ENCODE data around the gene SOHLH1. TPM values are rescaled to one million over a fixed set of nuclear protein-coding genes. Genes with fewer than 3 reads are reported as not detected.
A peak's percentile ranks its signal among the peaks of the same experiment; 100 is the strongest.

Gene SOHLH1
- total RNA-seq, 1 donor from 2014 or later, result not detected

DNA sequence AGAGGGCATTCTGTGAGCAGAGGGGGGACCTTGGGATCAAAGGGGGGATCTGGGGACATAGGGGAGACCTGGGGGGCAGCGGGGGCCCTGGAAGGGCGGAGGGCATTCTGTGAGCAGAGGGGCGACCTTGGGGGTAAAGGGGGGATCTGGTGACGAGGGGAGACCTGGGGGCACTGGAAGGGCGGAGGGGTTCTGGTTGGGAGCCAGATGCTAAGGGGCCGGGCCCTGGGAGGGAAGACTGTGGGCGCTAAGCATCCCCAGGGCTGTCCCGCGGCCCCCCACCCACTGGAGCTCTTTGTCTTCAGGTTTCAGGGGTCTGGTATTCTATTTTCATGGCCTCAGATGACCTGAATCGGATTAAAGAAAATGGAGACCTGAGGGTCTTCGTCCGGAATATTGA is 35.4 kb downstream of the SOHLH1 start:
- peaks cover 27% of the 10 kb centered on the region for H3K4me1 Mint-ChIP-seq
- no peak overlapping the region for H3K27ac Mint-ChIP-seq

DNA sequence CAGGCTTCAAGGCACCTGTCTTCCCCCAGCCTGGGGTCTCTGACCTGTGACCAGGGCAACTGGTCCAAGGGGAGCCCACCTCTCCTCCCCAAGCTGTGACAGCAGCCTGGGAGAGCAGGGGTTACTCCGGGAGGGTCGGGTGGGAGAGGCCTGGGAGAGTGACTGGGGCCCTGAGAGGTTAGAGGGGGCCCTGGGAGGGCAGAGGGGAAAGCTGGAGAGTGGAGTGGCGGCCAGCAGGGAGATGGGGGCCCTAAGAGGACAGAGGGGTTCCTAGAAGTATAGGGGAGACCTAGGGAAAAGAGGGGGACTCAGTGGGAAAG is 35.9 kb downstream of the SOHLH1 start:
- TF ChIP-seq, protein P1, sequence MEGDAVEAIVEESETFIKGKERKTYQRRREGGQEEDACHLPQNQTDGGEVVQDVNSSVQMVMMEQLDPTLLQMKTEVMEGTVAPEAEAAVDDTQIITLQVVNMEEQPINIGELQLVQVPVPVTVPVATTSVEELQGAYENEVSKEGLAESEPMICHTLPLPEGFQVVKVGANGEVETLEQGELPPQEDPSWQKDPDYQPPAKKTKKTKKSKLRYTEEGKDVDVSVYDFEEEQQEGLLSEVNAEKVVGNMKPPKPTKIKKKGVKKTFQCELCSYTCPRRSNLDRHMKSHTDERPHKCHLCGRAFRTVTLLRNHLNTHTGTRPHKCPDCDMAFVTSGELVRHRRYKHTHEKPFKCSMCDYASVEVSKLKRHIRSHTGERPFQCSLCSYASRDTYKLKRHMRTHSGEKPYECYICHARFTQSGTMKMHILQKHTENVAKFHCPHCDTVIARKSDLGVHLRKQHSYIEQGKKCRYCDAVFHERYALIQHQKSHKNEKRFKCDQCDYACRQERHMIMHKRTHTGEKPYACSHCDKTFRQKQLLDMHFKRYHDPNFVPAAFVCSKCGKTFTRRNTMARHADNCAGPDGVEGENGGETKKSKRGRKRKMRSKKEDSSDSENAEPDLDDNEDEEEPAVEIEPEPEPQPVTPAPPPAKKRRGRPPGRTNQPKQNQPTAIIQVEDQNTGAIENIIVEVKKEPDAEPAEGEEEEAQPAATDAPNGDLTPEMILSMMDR (IDR thresholded peaks at IDR 0.05; ENCODE audit: unreplicated experiment), result no peak
- no peak overlapping the region for H3K27ac Mint-ChIP-seq
- no peak for DNase-seq (ENCODE audit: low spot score in 2 of 2, unreplicated experiment in 2 of 2)
- H3K36me3 Mint-ChIP-seq, result peaks cover 1% of the 10 kb centered on the region
- no peak overlapping the region for H3K4me3 Mint-ChIP-seq
- peaks cover 27% of the 10 kb centered on the region for H3K4me1 Mint-ChIP-seq
- H3K27me3 Mint-ChIP-seq (ENCODE audit: low read depth), result peaks cover 6% of the 10 kb centered on the region
- peaks cover 2% of the 10 kb centered on the region for H3K9me3 Mint-ChIP-seq

More for the DNA sequence above, 35.4 kb downstream of the SOHLH1 start:
- Mint-ChIP-seq H3K27me3 (ENCODE audit: low read depth) (peaks cover 6% of the 10 kb centered on the region), H3K9me3 (peaks cover 5% of the 10 kb centered on the region), H3K36me3 (peaks cover 2% of the 10 kb centered on the region), H3K4me3 (no peak overlapping the region)
- DNase-seq (ENCODE audit: low spot score in 2 of 2, unreplicated experiment in 2 of 2), result no peak
- TF ChIP-seq, protein P1 (IDR thresholded peaks at IDR 0.05; ENCODE audit: unreplicated experiment), result no peak

DNA sequence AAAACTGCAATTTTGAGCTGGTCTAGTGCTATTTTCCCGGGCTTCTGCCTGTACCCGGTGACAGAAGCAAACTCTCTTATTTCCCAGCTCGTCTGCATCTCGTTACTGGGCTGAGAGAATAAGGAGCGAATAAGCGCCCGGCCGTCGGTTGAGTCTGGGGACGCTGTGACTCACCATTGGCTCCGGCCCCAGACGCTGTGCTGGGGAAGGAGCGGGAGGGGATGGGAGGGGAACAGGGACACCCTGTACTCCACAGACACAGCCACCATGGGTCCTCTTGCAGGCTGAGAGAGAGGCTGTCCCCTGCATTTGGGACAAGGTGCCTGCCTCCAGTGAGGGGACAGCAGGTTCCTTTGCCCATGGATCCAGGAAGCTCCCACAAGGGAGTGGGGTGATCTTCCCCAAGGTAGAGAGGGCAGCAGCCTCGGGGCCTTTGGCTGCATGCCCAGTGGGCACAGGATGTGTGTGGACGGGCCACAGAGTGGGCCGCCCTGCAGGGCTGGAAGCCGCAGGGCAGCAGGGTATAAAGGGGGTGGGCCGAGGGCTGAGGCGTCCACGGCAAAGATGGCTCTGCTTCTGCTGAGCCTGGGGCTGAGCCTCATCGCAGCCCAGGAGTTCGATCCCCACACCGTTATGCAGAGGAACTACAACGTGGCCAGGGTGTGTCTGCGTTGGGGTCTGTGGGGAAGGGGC is 36.4 kb downstream of the SOHLH1 start, which contains the start of gene LCN9:
Gene LCN9 (plus strand): TSS at position 552 of the 693 bp plus-strand sequence. CDS start 13 bp downstream, at position 565.
- H3K27ac Mint-ChIP-seq, result peak within 1 kb of the TSS; percentile 91
- peaks cover 4% of the 10 kb centered on the region for H3K27me3 Mint-ChIP-seq (ENCODE audit: low read depth)
- no peak within 1 kb of the TSS for H3K4me3 Mint-ChIP-seq
- peaks cover 3% of the 10 kb centered on the region for H3K9me3 Mint-ChIP-seq
- TF ChIP-seq, protein P1 (IDR thresholded peaks at IDR 0.05; ENCODE audit: unreplicated experiment), result no peak
- H3K4me1 Mint-ChIP-seq, result peaks cover 27% of the 10 kb centered on the region
- DNase-seq (ENCODE audit: low spot score in 2 of 2, unreplicated experiment in 2 of 2), result no peak
- no peaks in the 10 kb centered on the region for H3K36me3 Mint-ChIP-seq

DNA sequence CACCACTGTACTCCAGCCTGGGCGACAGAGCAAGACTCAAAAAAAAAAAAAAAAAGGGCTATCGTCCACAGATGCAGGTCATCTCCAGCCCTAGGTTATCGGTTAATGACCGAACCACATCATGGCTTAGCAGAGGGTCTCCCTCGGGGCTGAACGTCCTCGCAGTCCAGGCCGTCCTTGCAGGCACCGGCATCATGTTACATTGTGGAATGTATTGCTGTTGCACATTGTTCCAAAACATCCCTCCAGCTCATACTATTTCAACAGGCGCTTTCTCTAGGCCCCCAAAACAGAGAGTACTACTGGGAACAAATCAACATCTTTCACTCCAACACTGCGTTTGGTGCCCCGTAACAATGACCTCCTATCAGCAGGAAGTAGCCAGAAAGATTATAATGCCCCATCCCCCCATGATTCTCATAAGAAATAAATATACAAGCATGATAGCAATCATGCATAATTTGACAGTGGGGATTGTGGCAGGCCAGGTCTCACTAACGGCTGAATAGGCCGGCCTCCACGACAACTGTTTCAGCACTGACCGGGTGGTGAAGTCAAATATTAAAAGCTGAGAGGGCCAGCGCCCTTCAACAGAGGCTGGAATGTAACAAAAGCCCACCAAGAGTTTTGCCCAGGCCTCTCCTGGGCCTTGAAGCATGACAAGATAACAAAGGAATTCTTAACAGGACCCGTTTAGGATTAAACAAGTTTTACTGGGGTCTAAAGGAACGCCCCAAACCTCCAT is 37.3 kb downstream of the SOHLH1 start:
- Mint-ChIP-seq H3K27ac (peak overlapping the region; percentile 91), H3K4me3 (no peak overlapping the region), H3K4me1 (peaks cover 27% of the 10 kb centered on the region), H3K9me3 (peaks cover 4% of the 10 kb centered on the region), H3K27me3 (ENCODE audit: low read depth) (peaks cover 4% of the 10 kb centered on the region), H3K36me3 (no peaks in the 10 kb centered on the region)
- no peak for DNase-seq (ENCODE audit: low spot score in 2 of 2, unreplicated experiment in 2 of 2)
- TF ChIP-seq, protein P1 (IDR thresholded peaks at IDR 0.05; ENCODE audit: unreplicated experiment), result no peak

DNA sequence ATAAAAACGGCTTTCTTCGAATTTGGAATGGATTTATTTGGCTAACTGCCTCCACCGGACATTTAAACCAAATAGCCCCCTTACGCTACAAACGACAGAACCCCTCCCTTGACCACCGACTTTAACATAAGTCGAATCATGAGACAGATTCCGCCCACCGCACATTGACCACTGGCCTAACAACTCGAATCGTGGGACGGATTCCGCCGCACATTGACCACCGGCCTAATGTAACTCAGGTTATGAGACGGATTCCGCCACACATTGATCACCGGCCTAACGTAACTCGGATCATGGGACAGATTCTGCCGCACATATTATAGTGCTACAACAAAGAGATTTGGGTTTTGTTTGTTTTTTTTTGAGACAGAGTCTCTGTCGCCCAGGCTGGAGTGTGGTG is 38.9 kb downstream of the SOHLH1 start:
- Mint-ChIP-seq H3K27ac (no peak overlapping the region), H3K27me3 (ENCODE audit: low read depth) (no peaks in the 10 kb centered on the region), H3K4me3 (no peak overlapping the region), H3K36me3 (no peaks in the 10 kb centered on the region), H3K4me1 (peaks cover 23% of the 10 kb centered on the region), H3K9me3 (peaks cover 4% of the 10 kb centered on the region)
- TF ChIP-seq, protein P1 (IDR thresholded peaks at IDR 0.05; ENCODE audit: unreplicated experiment), result no peak
- DNase-seq (ENCODE audit: low spot score in 2 of 2, unreplicated experiment in 2 of 2), result no peak
